ENCODE data around the gene DRICH1.
"Not testable (repeated sequence)": the region's sequence is repeated elsewhere in the genome, so short reads cannot be mapped to it uniquely, and the experiment has no call there.

DRICH1 gene

GRCh38 chr22:23595904-23596303, 36.2 kb downstream of the DRICH1 start:
- DNase-seq, result not testable (repeated sequence)

GRCh38 chr22:23591846-23592245, 40.3 kb downstream of the DRICH1 start:
- no peak for DNase-seq

- DNase-seq, result peak; percentile 31
Observed at GRCh38 chr22:23591201-23591791, 40.8 kb downstream of the DRICH1 start.

- no peak for DNase-seq
Observed at GRCh38 chr22:23583836-23584235, 48.3 kb downstream of the DRICH1 start.

GRCh38 chr22:23583153-23583552, 49.0 kb downstream of the DRICH1 start:
- DNase-seq, result no peak

GRCh38 chr22:23581260-23581650, 50.9 kb downstream of the DRICH1 start:
- DNase-seq, result no peak

GRCh38 chr22:23580576-23581259, 51.4 kb downstream of the DRICH1 start:
- DNase-seq, result no peak

- no peak for DNase-seq
Observed at GRCh38 chr22:23579870-23580575, 52.1 kb downstream of the DRICH1 start, which contains the start of gene IGLL1. TSS of gene IGLL1 (minus strand) at chr22:23580290. CDS start at chr22:23580190, 100 bp downstream.

- no peak for DNase-seq
Observed at GRCh38 chr22:23579280-23579679, 52.8 kb downstream of the DRICH1 start.

GRCh38 chr22:23578306-23578705, 53.8 kb downstream of the DRICH1 start:
- no peak for DNase-seq

GRCh38 chr22:23576681-23577080, 55.4 kb downstream of the DRICH1 start:
- no peak for DNase-seq

- no peak for DNase-seq
Observed at GRCh38 chr22:23575601-23576000, 56.5 kb downstream of the DRICH1 start.

GRCh38 chr22:23574877-23575276, 57.2 kb downstream of the DRICH1 start:
- DNase-seq, result no peak

- DNase-seq, result no peak
Observed at GRCh38 chr22:23574371-23574811, 57.7 kb downstream of the DRICH1 start.

GRCh38 chr22:23573701-23574235, 58.4 kb downstream of the DRICH1 start:
- DNase-seq, result not testable (repeated sequence)

GRCh38 chr22:23573106-23573505, 59.0 kb downstream of the DRICH1 start:
- not testable (repeated sequence) for DNase-seq

- no peak for DNase-seq
Observed at GRCh38 chr22:23571486-23571885, 60.6 kb downstream of the DRICH1 start.

GRCh38 chr22:23570681-23571080, 61.4 kb downstream of the DRICH1 start:
- DNase-seq, result no peak

- DNase-seq, result no peak
Observed at GRCh38 chr22:23569716-23570115, 62.4 kb downstream of the DRICH1 start.

- DNase-seq, result no peak
Observed at GRCh38 chr22:23569291-23569690, 62.8 kb downstream of the DRICH1 start.

- DNase-seq, result no peak
Observed at GRCh38 chr22:23566705-23567475, 65.2 kb downstream of the DRICH1 start.

- DNase-seq, result no peak
Observed at GRCh38 chr22:23565915-23566704, 66.0 kb downstream of the DRICH1 start.

All from CD4-positive, alpha-beta T cell treated with Interleukin-4 for 4 hours (primary cell).